Vagina (tissue), 2 donors: Measurements from ENCODE around the gene PCSK5. TPM values are rescaled to one million over a fixed set of nuclear protein-coding genes. Genes with fewer than 3 reads are reported as not detected.

ENCODE experiments used
- DNase-seq, 2 donors: peaks; one replicate each; pipeline ENCODE4 v3.0.0-alpha.2; 2017; ENCODE audit errors: extremely low spot score in 2 of 2
- H3K27ac ChIP-seq: fragments of 200-600 bp; sonication (generic); one replicate; pipeline ENCODE4 v1.5.1; 2019
- H3K27me3 ChIP-seq: fragments of 200-600 bp; sonication (generic); one replicate; pipeline ENCODE4 v1.5.1; 2019
- H3K36me3 ChIP-seq, 2 donors: fragments of 200-600 bp; sonication (generic); one replicate each; pipeline ENCODE4 v1.5.1; 2017 to 2019
- H3K4me1 ChIP-seq: fragments of 200-600 bp; sonication (generic); one replicate; pipeline ENCODE4 v1.5.1; 2019
- H3K4me3 ChIP-seq, 2 donors: fragments of 200-600 bp; sonication (generic); 1 replicate in 1 of 2; 2 replicates in 1 of 2; pipeline ENCODE4 v1.5.1; 2016 to 2019
- H3K9me3 ChIP-seq: fragments of 200-600 bp; sonication (generic); one replicate; pipeline ENCODE4 v1.5.1; 2019
- CTCF ChIP-seq, 3 experiments: fragments of 450-650 bp in 2 of 3; fragments of 200-600 bp in 1 of 3; sonication (generic) in 1 of 3; IDR thresholded peaks; one replicate each; pipeline ENCODE4 v1.5.1; 2017 to 2019; ENCODE audit warnings: antibody characterized with exemption in 3 of 3, mild to moderate bottlenecking in 2 of 3, moderate library complexity in 2 of 3
- POLR2A ChIP-seq, 2 donors: fragments of 450-650 bp; IDR thresholded peaks; one replicate each; pipeline ENCODE4 v1.6.1; 2017; ENCODE audit warnings: antibody characterized with exemption in 2 of 2, mild to moderate bottlenecking in 2 of 2, moderate library complexity in 2 of 2
- POLR2AphosphoS5 ChIP-seq, 2 donors: sonication (generic); formaldehyde crosslinking; IDR thresholded peaks; one replicate each; pipeline ENCODE4 v1.9.0; 2017; ENCODE audit warnings: antibody characterized with exemption in 2 of 2, mild to moderate bottlenecking in 2 of 2, low read depth in 1 of 2; ENCODE audit not compliant: insufficient read depth in 1 of 2
- intact Hi-C: fragments of 100-400 bp; cut with DNase I; formaldehyde crosslinking; loops from one replicate; pipeline ENCODE4 v1.15.1; 2023
- total RNA-seq: library from RNA; depleted of rRNA; stranded (reverse); fragments of >200 nt; gene quantifications from one replicate; pipeline ENCODE4 v1.2.3, GENCODE V29; 2016

The PCSK5 gene
- total RNA-seq, 1 donor from 2014 or later, result 22.6 TPM

- intact Hi-C loops, result no loop called here
- no peak for DNase-seq
- Histone ChIP-seq H3K4me1 (no peaks in the 10 kb centered on the region), H3K36me3 (no peaks in the 10 kb centered on the region), H3K4me3 (no peak overlapping the region), H3K9me3 (no peaks in the 10 kb centered on the region), H3K27me3 (no peaks in the 10 kb centered on the region), H3K27ac (no peak overlapping the region)
- TF ChIP-seq POLR2AphosphoS5 (IDR thresholded peaks at IDR 0.05; ENCODE audit: insufficient read depth in 1 of 2, low read depth in 1 of 2), result no peak
- TF ChIP-seq POLR2A (IDR thresholded peaks at IDR 0.05), result no peak
- TF ChIP-seq CTCF (IDR thresholded peaks at IDR 0.05), result no peak
Measured at GRCh38 chr9:75921391-75922127, 31.1 kb downstream of the PCSK5 start.

- no peak for DNase-seq
- no peaks in the 10 kb centered on the region for H3K9me3 ChIP-seq
- no peak overlapping the region for H3K27ac ChIP-seq
- H3K36me3 ChIP-seq, result no peaks in the 10 kb centered on the region
- TF ChIP-seq POLR2A (IDR thresholded peaks at IDR 0.05) (no peak), CTCF (IDR thresholded peaks at IDR 0.05) (no peak), POLR2AphosphoS5 (IDR thresholded peaks at IDR 0.05; ENCODE audit: insufficient read depth in 1 of 2, low read depth in 1 of 2) (no peak)
- H3K4me3 ChIP-seq, result no peak overlapping the region
- H3K4me1 ChIP-seq, result peaks cover 25% of the 10 kb centered on the region
- intact Hi-C loops, result no loop called here
- H3K27me3 ChIP-seq, result no peaks in the 10 kb centered on the region
Measured at GRCh38 chr9:75926385-75926784, 35.9 kb downstream of the PCSK5 start.

- no peak for DNase-seq
- TF ChIP-seq POLR2A (IDR thresholded peaks at IDR 0.05), result no peak
- no peak for TF ChIP-seq POLR2AphosphoS5 (IDR thresholded peaks at IDR 0.05; ENCODE audit: insufficient read depth in 1 of 2, low read depth in 1 of 2)
- TF ChIP-seq CTCF (IDR thresholded peaks at IDR 0.05), result no peak
- no peaks in the 10 kb centered on the region for H3K36me3 ChIP-seq
- no peak overlapping the region for H3K27ac ChIP-seq
- H3K9me3 ChIP-seq, result no peaks in the 10 kb centered on the region
- no peaks in the 10 kb centered on the region for H3K27me3 ChIP-seq
- intact Hi-C loops, result no loop called here
- H3K4me1 ChIP-seq, result peaks cover 25% of the 10 kb centered on the region
- H3K4me3 ChIP-seq, result no peak overlapping the region
Measured at GRCh38 chr9:75927356-75927755, 36.9 kb downstream of the PCSK5 start.

- no peak overlapping the region for H3K4me3 ChIP-seq
- H3K36me3 ChIP-seq, result peaks cover 0 to 7% of the 10 kb centered on the region in 2 donors
- H3K27me3 ChIP-seq, result no peaks in the 10 kb centered on the region
- no peak for TF ChIP-seq POLR2A (IDR thresholded peaks at IDR 0.05)
- no peak for TF ChIP-seq POLR2AphosphoS5 (IDR thresholded peaks at IDR 0.05; ENCODE audit: insufficient read depth in 1 of 2, low read depth in 1 of 2)
- no peak for TF ChIP-seq CTCF (IDR thresholded peaks at IDR 0.05)
- H3K4me1 ChIP-seq, result peaks cover 25% of the 10 kb centered on the region
- no peak for DNase-seq
- no peak overlapping the region for H3K27ac ChIP-seq
- no peaks in the 10 kb centered on the region for H3K9me3 ChIP-seq
- intact Hi-C loops, result no loop called here
Measured at GRCh38 chr9:75930190-75930589, 39.7 kb downstream of the PCSK5 start.

- intact Hi-C loops, result no loop called here
- Histone ChIP-seq H3K4me1 (peaks cover 25% of the 10 kb centered on the region), H3K9me3 (no peaks in the 10 kb centered on the region), H3K4me3 (no peak overlapping the region), H3K27me3 (no peaks in the 10 kb centered on the region), H3K27ac (peak overlapping the region; percentile 61), H3K36me3 (peaks cover 0 to 7% of the 10 kb centered on the region in 2 donors)
- TF ChIP-seq CTCF (IDR thresholded peaks at IDR 0.05) (no peak), POLR2AphosphoS5 (IDR thresholded peaks at IDR 0.05; ENCODE audit: insufficient read depth in 1 of 2, low read depth in 1 of 2) (no peak), POLR2A (IDR thresholded peaks at IDR 0.05) (no peak)
- DNase-seq, result no peak
Measured at GRCh38 chr9:75930730-75931321, 40.4 kb downstream of the PCSK5 start.
